ENCODE measurements around the gene C1orf159. TPM values are rescaled to one million over a fixed set of nuclear protein-coding genes. Genes with fewer than 3 reads are reported as not detected.

C1orf159 gene
- total and polyA plus RNA-seq, 2 of the 8 experiments (the other 6 are each of a cell fraction or from before 2014, with no cell fraction given): 10.0 to 10.9 TPM

GRCh38 chr1:1063261-1063944 is 52.5 kb downstream of the C1orf159 start:
- Histone ChIP-seq H3K27me3 (replicated peaks in 1 of 4; ENCODE audit: control insufficient read depth in 3 of 4, extremely low read depth in 1 of 4, insufficient read depth in 3 of 4, low read length in 3 of 4) (peaks cover 7 to 41% (median 32%) of the 10 kb centered on the region in 4 experiments), H2BK12ac (ENCODE audit: low read depth, low read length) (peak overlapping the region; percentile 97; the same call in 1 of the 2 replicates), H3K18ac (ENCODE audit: extremely low read depth, low read length) (no peak overlapping the region), H2BK120ac (replicated peaks; ENCODE audit: low read depth, low read length) (no peak overlapping the region), H4K20me1 (replicated peaks in 1 of 2; ENCODE audit: control insufficient read depth in 1 of 2, insufficient read depth in 2 of 2, low read length in 2 of 2) (peaks cover 0 to 12% of the 10 kb centered on the region in 2 experiments), H3K4me2 (ENCODE audit: insufficient read depth in 1 of 2, low read depth in 2 of 2, low read length in 2 of 2) (0 out of 4 replicates have a peak overlapping the region, but pooled peaks have one; percentile 1 to 69), H3K4ac (replicated peaks; ENCODE audit: insufficient read length, low read depth, low read length) (no peak overlapping the region), H4K5ac (ENCODE audit: insufficient read length, low read depth, low read length) (no peak overlapping the region), H2BK15ac (ENCODE audit: low read length) (peak overlapping the region; percentile 99; the same call in 1 of the 2 replicates), H3K36me3 (ENCODE audit: control insufficient read depth in 2 of 4, insufficient read depth in 4 of 4, low read length in 3 of 4) (no peaks in the 10 kb centered on the region), H3K79me2 (ENCODE audit: control insufficient read depth in 1 of 2, insufficient read depth in 2 of 2, low read length in 2 of 2) (no peaks in the 10 kb centered on the region), H2BK20ac (ENCODE audit: low read length) (0 out of 2 replicates have a peak overlapping the region, but pooled peaks have one; percentile 43), H2AK5ac (ENCODE audit: low read depth, low read length) (peak overlapping the region; percentile 98), H3K27ac (ENCODE audit: low read depth, low read length) (no peak overlapping the region), H3K56ac (replicated peaks; ENCODE audit: insufficient read length, low read depth, low read length) (no peak overlapping the region), H2BK5ac (ENCODE audit: low read depth, low read length) (no peak overlapping the region), H4K91ac (replicated peaks; ENCODE audit: insufficient read length, low read length) (peak overlapping the region; percentile 3), H3K9ac (replicated peaks in 1 of 4; ENCODE audit: extremely low read depth in 1 of 4, low read depth in 3 of 4, low read length in 3 of 4) (no peak overlapping the region), H3K14ac (ENCODE audit: insufficient read length) (no peak overlapping the region), H4K8ac (ENCODE audit: extremely low read depth, insufficient read depth, low read length) (peak overlapping the region; percentile 79), H3K9me3 (ENCODE audit: insufficient read depth in 2 of 2, low read depth in 1 of 2, low read length in 1 of 2) (no peaks in the 10 kb centered on the region), H3K4me3 (ENCODE audit: extremely low read depth in 1 of 4, insufficient read depth in 2 of 4, low read depth in 3 of 4, low read length in 4 of 4) (no peak overlapping the region), H3K4me1 (replicated peaks in 1 of 4; ENCODE audit: control insufficient read depth in 3 of 4, insufficient read depth in 4 of 4, low read length in 3 of 4) (peaks cover 0 to 15% (median 12%) of the 10 kb centered on the region in 4 experiments; a peak in 5 of 7 replicates), H3K23ac (ENCODE audit: insufficient read length) (no peak overlapping the region), H2AFZ (ENCODE audit: low read length) (no peak overlapping the region), H3K23me2 (ENCODE audit: low read depth, low read length) (peaks cover 10% of the 10 kb centered on the region; the same call in 1 of the 2 replicates), H3K79me1 (ENCODE audit: low read depth, low read length) (no peaks in the 10 kb centered on the region)
- no peak for DNase-seq (ENCODE audit: low read depth in 1 of 2, low spot score in 2 of 2)
- ChIA-PET CTCF (ENCODE audit: partially characterized antibody) (interaction anchor here (0.6 to 10.2 kb wide), 38 partner anchors 8 to 199 kb away, joined by 3 to 80 read pairs (median 4); partner anchors contain the start of genes ISG15, PERM1 and RNF223), POLR2A (ENCODE audit: partially characterized antibody) (interaction anchor here (1.0 to 3.0 kb wide), 8 partner anchors 8 to 97 kb away, joined by 3 to 17 read pairs (median 4); partner anchors contain the start of gene PLEKHN1)
- no peak for FAIRE-seq
- 83% methylated on average over 23 of the region's 24 CpGs; no CpG with 5 or more reads in 1 of the 2 experiments for WGBS, 2 experiments (ENCODE audit: extremely low coverage in 1 of 2, insufficient coverage in 1 of 2, insufficient read length in 1 of 2, insufficient replicate concordance in 2 of 2, low coverage in 1 of 2, low lambda C conversion rate in 2 of 2, missing lambda C conversion rate in 1 of 2)
- TF ChIP-seq BACH1 (IDR thresholded peaks at IDR 0.05; ENCODE audit: low read length): no peak
- no peak for TF ChIP-seq EZH2 (IDR thresholded peaks at IDR 0.05; ENCODE audit: low read depth, low read length, severe bottlenecking)
- TF ChIP-seq E2F6 (IDR thresholded peaks at IDR 0.05): no peak
- TF ChIP-seq CREB1 (IDR thresholded peaks at IDR 0.05): no peak
- no peak for TF ChIP-seq NRF1 (IDR thresholded peaks at IDR 0.05; ENCODE audit: low read depth, low read length)
- no peak for TF ChIP-seq KDM1A (IDR thresholded peaks at IDR 0.05; ENCODE audit: borderline replicate concordance, low read length)
- TF ChIP-seq SP1 (IDR thresholded peaks at IDR 0.05; ENCODE audit: low read depth, low read length): no peak

Measured in H1 (cell line).